ENCODE measurements around the gene ISL2. TPM values are rescaled to one million over a fixed set of nuclear protein-coding genes. Genes with fewer than 3 reads are reported as not detected.
A peak's percentile ranks its signal among the peaks of the same experiment; 100 is the strongest.

Gene ISL2
- total and polyA plus RNA-seq, 9 of the 15 experiments (the other 6 are each of a cell fraction or from before 2014, with no cell fraction given): 0.15 to 23.7 (median 4.0) TPM

DNA sequence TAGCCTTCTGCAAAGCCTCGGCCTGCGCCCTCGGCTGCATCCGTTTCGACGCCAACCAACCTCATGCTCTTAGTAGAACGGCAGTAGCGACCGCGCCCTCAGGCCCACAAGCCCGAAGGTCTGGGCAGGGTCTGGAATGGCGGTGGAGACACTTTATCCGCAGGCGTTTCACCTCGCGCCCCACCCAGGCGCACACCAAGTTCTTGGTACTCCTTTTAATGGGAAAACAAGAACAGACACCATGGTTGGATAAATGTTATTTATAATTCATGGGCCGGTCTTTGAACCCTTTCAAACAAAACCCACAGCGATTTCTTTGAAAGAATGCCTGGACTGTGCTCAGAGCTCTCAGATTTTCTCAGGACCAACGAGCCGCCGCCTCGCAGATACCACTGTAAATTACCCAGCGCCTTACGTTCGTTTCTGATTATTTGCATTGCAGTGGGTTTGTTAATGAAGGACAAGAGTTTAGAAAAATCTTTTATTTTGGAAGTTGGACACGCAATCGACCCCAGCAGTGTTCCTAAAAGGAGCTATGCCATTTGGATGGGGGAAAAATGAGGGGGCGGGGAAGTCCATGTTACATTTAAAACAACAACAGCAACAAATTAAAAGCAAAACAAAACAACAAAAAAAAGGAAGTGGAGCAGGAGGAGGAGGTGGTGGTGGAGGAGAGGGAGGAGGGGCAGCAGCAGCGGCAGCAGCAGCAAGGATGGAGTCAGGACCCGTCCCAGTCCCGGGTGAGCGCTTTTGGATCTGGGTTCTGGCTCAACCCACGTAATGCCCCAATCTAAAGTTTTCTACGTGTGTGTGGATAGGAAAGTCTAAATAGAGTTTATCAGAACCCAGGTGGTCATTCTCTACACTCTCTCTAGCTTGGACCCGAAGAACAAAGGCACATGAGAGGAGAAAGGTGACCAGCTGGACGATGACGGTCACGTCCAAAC lies 993 bp upstream of the ISL2 start (continued):
- TF ChIP-seq, protein P1, sequence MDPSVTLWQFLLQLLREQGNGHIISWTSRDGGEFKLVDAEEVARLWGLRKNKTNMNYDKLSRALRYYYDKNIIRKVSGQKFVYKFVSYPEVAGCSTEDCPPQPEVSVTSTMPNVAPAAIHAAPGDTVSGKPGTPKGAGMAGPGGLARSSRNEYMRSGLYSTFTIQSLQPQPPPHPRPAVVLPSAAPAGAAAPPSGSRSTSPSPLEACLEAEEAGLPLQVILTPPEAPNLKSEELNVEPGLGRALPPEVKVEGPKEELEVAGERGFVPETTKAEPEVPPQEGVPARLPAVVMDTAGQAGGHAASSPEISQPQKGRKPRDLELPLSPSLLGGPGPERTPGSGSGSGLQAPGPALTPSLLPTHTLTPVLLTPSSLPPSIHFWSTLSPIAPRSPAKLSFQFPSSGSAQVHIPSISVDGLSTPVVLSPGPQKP (CRISPR knock-in tag; IDR thresholded peaks at IDR 0.05): no peak
- TF ChIP-seq ZC3H11A (IDR thresholded peaks at IDR 0.05; ENCODE audit: low read depth, low read length) (no peak), ZNF24 (IDR thresholded peaks at IDR 0.05) (no peak), NFE2 (IDR thresholded peaks at IDR 0.05; ENCODE audit: low read depth) (no peak), ADNP (tag; IDR thresholded peaks at IDR 0.05) (no peak), ZSCAN32 (CRISPR knock-in tag; IDR thresholded peaks at IDR 0.05) (no peak), ZKSCAN3 (CRISPR knock-in tag; IDR thresholded peaks at IDR 0.05) (no peak), PCBP2 (IDR thresholded peaks at IDR 0.05; ENCODE audit: low read depth, low read length, poor library complexity, severe bottlenecking) (no peak), MLLT1 (IDR thresholded peaks at IDR 0.05) (peak in 1 of 2 experiments; percentile 58; a peak in 2 of 4 replicates), ZNF76 (CRISPR knock-in tag; IDR thresholded peaks at IDR 0.05; ENCODE audit: borderline replicate concordance) (no peak), ZNF398 (CRISPR knock-in tag; IDR thresholded peaks at IDR 0.05) (no peak), SIN3B (IDR thresholded peaks at IDR 0.05; ENCODE audit: low read depth) (no peak), PCBP1 (IDR thresholded peaks at IDR 0.05; ENCODE audit: low read depth, low read length, poor library complexity, severe bottlenecking) (no peak), ZNF3 (CRISPR knock-in tag; IDR thresholded peaks at IDR 0.05) (no peak), KDM5B (IDR thresholded peaks at IDR 0.05; ENCODE audit: insufficient replicate concordance, low read depth, low read length) (peak; percentile 58), HNRNPH1 (optimal IDR thresholded peaks at IDR 0.05; ENCODE audit: low read depth, low read length) (no peak), CHD1 (IDR thresholded peaks at IDR 0.05; ENCODE audit: low read length) (no peak), ZNF253 (CRISPR knock-in tag; conservative IDR thresholded peaks at IDR 0.05) (no peak), TCF15 (CRISPR knock-in tag; IDR thresholded peaks at IDR 0.05) (no peak)
